Endothelial cell of umbilical vein (primary cell): ENCODE results near the gene RIOX2.

Experiments used
- CTCF ChIP-seq, 2 donors: IDR thresholded peaks; 1 replicate in 1 of 2; 2 replicates in 1 of 2; pipeline ENCODE4 v1.5.1; 2011; ENCODE audit warnings: low read length in 2 of 2, mild to moderate bottlenecking in 2 of 2, moderate library complexity in 2 of 2, control low read depth in 1 of 2, inconsistent platforms in 1 of 2, low read depth in 1 of 2; ENCODE audit not compliant: insufficient read depth in 1 of 2; ENCODE audit errors: extremely low read depth in 1 of 2
- EZH2 ChIP-seq: IDR thresholded peaks from 2 replicates; pipeline ENCODE4 v1.6.1; 2012; ENCODE audit warnings: borderline replicate concordance, low read depth, mild to moderate bottlenecking, moderate library complexity, low read length, inconsistent platforms; ENCODE audit not compliant: severe bottlenecking
- FOS ChIP-seq: IDR thresholded peaks from 2 replicates; pipeline ENCODE4 v1.6.1; 2011; ENCODE audit warnings: mild to moderate bottlenecking, low read length, moderate library complexity, borderline replicate concordance; ENCODE audit not compliant: insufficient read depth
- GATA2 ChIP-seq: IDR thresholded peaks from 2 replicates; pipeline ENCODE4 v1.7.0; 2011; ENCODE audit warnings: low read depth, mild to moderate bottlenecking, moderate library complexity, mixed read lengths, low read length; ENCODE audit not compliant: insufficient read length, insufficient read depth
- JUN ChIP-seq: IDR thresholded peaks from 2 replicates; pipeline ENCODE4 v1.6.1; 2011; ENCODE audit warnings: borderline replicate concordance, low read depth; ENCODE audit not compliant: insufficient read length, insufficient read depth
- MAX ChIP-seq: IDR thresholded peaks from 2 replicates; pipeline ENCODE4 v1.6.1; 2011; ENCODE audit not compliant: insufficient read depth, insufficient read length
- MYC ChIP-seq: IDR thresholded peaks from one replicate; pipeline ENCODE4 v1.6.1; 2011; ENCODE audit warnings: mild to moderate bottlenecking, low read depth, low read length
- POLR2A ChIP-seq: IDR thresholded peaks from 2 replicates; pipeline ENCODE4 v1.6.1; 2012; ENCODE audit warnings: low read depth, mild to moderate bottlenecking, control low read depth, low read length
- POLR2AphosphoS5 ChIP-seq: IDR thresholded peaks from 2 replicates; pipeline ENCODE4 v1.6.1; 2012; ENCODE audit warnings: low read depth, mild to moderate bottlenecking, control low read depth, low read length, moderate library complexity; ENCODE audit not compliant: insufficient read depth

- TF ChIP-seq CTCF (IDR thresholded peaks at IDR 0.05; ENCODE audit: extremely low read depth in 1 of 2, insufficient read depth in 1 of 2, low read depth in 1 of 2, low read length in 2 of 2) (no peak), POLR2A (no peak), JUN (no peak), FOS (no peak), EZH2 (no peak), POLR2AphosphoS5 (no peak), MYC (no peak), GATA2 (no peak), MAX (no peak)
Observed at GRCh38 chr3:97954228-97954827, 17.9 kb downstream of the RIOX2 start.
